ENCODE measurements around the gene ARL11. TPM values are rescaled to one million over a fixed set of nuclear protein-coding genes. Genes with fewer than 3 reads are reported as not detected.

ARL11 gene
- under 1 TPM; 0.05 to 0.40 TPM for total RNA-seq

- TF ChIP-seq POLR2AphosphoS5 (IDR thresholded peaks at IDR 0.05) (no peak), POLR2A (IDR thresholded peaks at IDR 0.05) (no peak), CTCF (IDR thresholded peaks at IDR 0.05) (no peak)
- intact Hi-C loops (cut with DNase I), result no loop called here
- no peaks in the 10 kb centered on the region for H3K9me3 ChIP-seq
- WGBS, result 55% methylated on average over 17 of the region's 17 CpGs
- no peaks in the 10 kb centered on the region for H3K27me3 ChIP-seq (replicated peaks; ENCODE audit: insufficient read depth)
- H3K4me1 ChIP-seq (replicated peaks), result no peaks in the 10 kb centered on the region
- H3K36me3 ChIP-seq, result no peaks in the 10 kb centered on the region
- no peak for DNase-seq (ENCODE audit: low spot score)
- H3K4me3 ChIP-seq, result no peak within 1 kb of the TSS
- no peak within 1 kb of the TSS for H3K27ac ChIP-seq
Observed at GRCh38 chr13:49627831-49628652, at the start of gene ARL11. TSS of gene ARL11 (plus strand) at chr13:49628507. CDS start at chr13:49630448, 1,941 bp downstream.

GRCh38 chr13:49579501-49579900, 48.8 kb upstream of the ARL11 start:
- Histone ChIP-seq H3K4me3 (no peak overlapping the region), H3K36me3 (no peaks in the 10 kb centered on the region), H3K27me3 (replicated peaks; ENCODE audit: insufficient read depth) (no peaks in the 10 kb centered on the region), H3K9me3 (no peaks in the 10 kb centered on the region), H3K27ac (no peak overlapping the region), H3K4me1 (replicated peaks) (no peaks in the 10 kb centered on the region)
- WGBS, result 94% methylated on average over 3 of the region's 3 CpGs
- TF ChIP-seq CTCF (IDR thresholded peaks at IDR 0.05), result no peak
- TF ChIP-seq POLR2A (IDR thresholded peaks at IDR 0.05), result no peak
- TF ChIP-seq POLR2AphosphoS5 (IDR thresholded peaks at IDR 0.05), result no peak
- DNase-seq (ENCODE audit: low spot score), result no peak
- intact Hi-C loops (cut with DNase I), result no loop called here

GRCh38 chr13:49580980-49581680, 47.2 kb upstream of the ARL11 start:
- H3K36me3 ChIP-seq, result no peaks in the 10 kb centered on the region
- intact Hi-C loops (cut with DNase I), result no loop called here
- H3K4me1 ChIP-seq (replicated peaks), result no peaks in the 10 kb centered on the region
- no peak for DNase-seq (ENCODE audit: low spot score)
- TF ChIP-seq POLR2A (IDR thresholded peaks at IDR 0.05) (no peak), CTCF (IDR thresholded peaks at IDR 0.05) (no peak)
- no peaks in the 10 kb centered on the region for H3K9me3 ChIP-seq
- no peak overlapping the region for H3K27ac ChIP-seq
- 87% methylated on average over 5 of the region's 5 CpGs for WGBS
- no peaks in the 10 kb centered on the region for H3K27me3 ChIP-seq (replicated peaks; ENCODE audit: insufficient read depth)
- H3K4me3 ChIP-seq, result no peak overlapping the region

GRCh38 chr13:49584771-49585182, 43.5 kb upstream of the ARL11 start:
- Histone ChIP-seq H3K27me3 (replicated peaks; ENCODE audit: insufficient read depth) (no peaks in the 10 kb centered on the region), H3K36me3 (no peaks in the 10 kb centered on the region), H3K27ac (peak overlapping the region; percentile 76 to 83), H3K4me3 (peak overlapping the region; percentile 89 to 90), H3K4me1 (replicated peaks) (no peaks in the 10 kb centered on the region), H3K9me3 (no peaks in the 10 kb centered on the region)
- no peak for TF ChIP-seq CTCF (IDR thresholded peaks at IDR 0.05)
- intact Hi-C loops (cut with DNase I), result loop anchor here (5.0 kb wide), 1 partner anchor 137 kb away; no protein-coding TSS in a partner anchor
- no peak for DNase-seq (ENCODE audit: low spot score)
- WGBS, result under 1% methylated on average over 16 of the region's 16 CpGs
